ENCODE results near the gene ZNF865. TPM values are rescaled to one million over a fixed set of nuclear protein-coding genes. Genes with fewer than 3 reads are reported as not detected.

The ZNF865 gene
- total and polyA plus RNA-seq, 2 of the 4 experiments (the other 2 are of a cell fraction) = under 0.01 to 4.6 TPM

- Histone ChIP-seq H3K27ac (ENCODE audit: insufficient read depth, low read length) (peak within 1 kb of the TSS; percentile 95), H2AK9ac (replicated peaks; ENCODE audit: low read depth, low read length, poor library complexity) (peak within 1 kb of the TSS; percentile 100), H3K4ac (ENCODE audit: low read depth, low read length) (peak within 1 kb of the TSS; percentile 100), H3K27me3 (ENCODE audit: control insufficient read depth, insufficient read depth, low read length) (no peaks in the 10 kb centered on the region), H3K14ac (replicated peaks; ENCODE audit: low read depth, low read length) (peak within 1 kb of the TSS; percentile 100), H4K8ac (ENCODE audit: low read depth in 2 of 2, low read length in 2 of 2) (peak within 1 kb of the TSS; percentile 97 to 100), H3K4me1 (ENCODE audit: control insufficient read depth, insufficient read depth, low read length) (peaks cover 4% of the 10 kb centered on the region; the same call in 1 of the 2 replicates), H4K20me1 (ENCODE audit: insufficient read depth, low read length) (peaks cover 5% of the 10 kb centered on the region; the same call in 1 of the 2 replicates), H3K23ac (ENCODE audit: low read depth, low read length) (peak within 1 kb of the TSS; percentile 100), H3K9ac (ENCODE audit: low read depth, low read length) (peak within 1 kb of the TSS; percentile 95), H3K56ac (ENCODE audit: extremely low read depth, insufficient read depth, low read length) (peak within 1 kb of the TSS; percentile 100), H3K9me1 (ENCODE audit: insufficient read depth, low read length) (peaks cover 13% of the 10 kb centered on the region), H2AK5ac (ENCODE audit: low read depth, low read length) (peak within 1 kb of the TSS; percentile 99), H2BK5ac (ENCODE audit: low read depth, low read length, poor library complexity, severe bottlenecking) (peak within 1 kb of the TSS; percentile 96), H3K18ac (ENCODE audit: low read depth, low read length) (peak within 1 kb of the TSS; percentile 86), H3K4me3 (ENCODE audit: insufficient read depth, low read depth, low read length) (peak within 1 kb of the TSS; percentile 56), H2BK120ac (ENCODE audit: low read depth, low read length) (peak within 1 kb of the TSS; percentile 99), H2BK20ac (ENCODE audit: low read depth, low read length) (peak within 1 kb of the TSS; percentile 99), H3K9me3 (ENCODE audit: control insufficient read depth, insufficient read depth, low read length) (no peaks in the 10 kb centered on the region), H4K91ac (ENCODE audit: insufficient read depth, low read depth, low read length) (peak within 1 kb of the TSS; percentile 99), H2BK15ac (ENCODE audit: low read depth, low read length) (peak within 1 kb of the TSS; percentile 100; the same call in 2 of the 3 replicates), H4K5ac (ENCODE audit: low read depth, low read length) (peak within 1 kb of the TSS; percentile 87), H2AFZ (replicated peaks; ENCODE audit: low read length, poor library complexity) (peak within 1 kb of the TSS; percentile 98), H3K79me1 (ENCODE audit: low read depth in 1 of 2, low read length in 2 of 2) (peaks cover 19 to 36% of the 10 kb centered on the region in 2 experiments), H3K4me2 (ENCODE audit: low read depth, low read length) (peak within 1 kb of the TSS; percentile 89), H3K36me3 (ENCODE audit: control insufficient read depth, insufficient read depth, low read length) (peaks cover 17% of the 10 kb centered on the region)
- in situ Hi-C loops (cut with MboI; ENCODE audit: low sequenced_read_pairs) (no loop called here), intact Hi-C loops (cut with micrococcal nuclease) (no loop called here), dilution Hi-C loops (cut with HindIII; ENCODE audit: low sequenced_read_pairs, unreplicated experiment) (no loop called here)
- ATAC-seq (ENCODE audit: low read depth) (peak; percentile 61), DNase-seq (peak; percentile 82)
- WGBS, 2 experiments (ENCODE audit: extremely low coverage in 2 of 2, insufficient read length in 1 of 2) = 20% methylated on average over 1 of the region's 97 CpGs; no CpG with 5 or more reads in 1 of the 2 experiments
- POLR2A ChIA-PET (ENCODE audit: unreplicated experiment) = interaction anchor here (0.7 to 1.4 kb wide), 3 partner anchors 14 to 19 kb away, joined by 3 to 8 read pairs (median 3); partner anchors contain the start of gene ZNF579
- TF ChIP-seq, protein P1, sequence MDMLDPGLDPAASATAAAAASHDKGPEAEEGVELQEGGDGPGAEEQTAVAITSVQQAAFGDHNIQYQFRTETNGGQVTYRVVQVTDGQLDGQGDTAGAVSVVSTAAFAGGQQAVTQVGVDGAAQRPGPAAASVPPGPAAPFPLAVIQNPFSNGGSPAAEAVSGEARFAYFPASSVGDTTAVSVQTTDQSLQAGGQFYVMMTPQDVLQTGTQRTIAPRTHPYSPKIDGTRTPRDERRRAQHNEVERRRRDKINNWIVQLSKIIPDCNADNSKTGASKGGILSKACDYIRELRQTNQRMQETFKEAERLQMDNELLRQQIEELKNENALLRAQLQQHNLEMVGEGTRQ (IDR thresholded peaks at IDR 0.05; ENCODE audit: low read depth, low read length) = no peak
- peak; percentile 96 for TF ChIP-seq MAZ (IDR thresholded peaks at IDR 0.05; ENCODE audit: borderline replicate concordance, low read depth, low read length)
- 0 out of 2 replicates have a peak, but pooled peaks have one; percentile 15 for TF ChIP-seq BHLHE40 (IDR thresholded peaks at IDR 0.05; ENCODE audit: low read depth, low read length)
- no peak for TF ChIP-seq CHD1 (IDR thresholded peaks at IDR 0.05; ENCODE audit: low read depth, low read length)
- no peak for TF ChIP-seq SMC3 (IDR thresholded peaks at IDR 0.05; ENCODE audit: low read depth, low read length)
- TF ChIP-seq MXI1 (IDR thresholded peaks at IDR 0.05; ENCODE audit: borderline replicate concordance, low read depth, low read length) = no peak
- no peak for TF ChIP-seq RCOR1 (IDR thresholded peaks at IDR 0.05; ENCODE audit: insufficient replicate concordance, low read length)
- CTCF ChIA-PET = interaction anchor here (1.3 kb wide), 1 partner anchor 133 kb away, joined by 6 read pairs; no protein-coding TSS in a partner anchor
- no TSS peak for BruUV-seq (replicated peaks)
These were observed 5.4 kb upstream of the ZNF865 start, which contains the start of gene ZNF524 for GRCh38 chr19:55599842-55600661. Gene ZNF524 (plus strand): TSS chr19:55600288. CDS start chr19:55602113, 1,825 bp downstream.

Data from IMR-90 (cell line).